HL-60 (cell line): ENCODE data around the gene MAP3K20.

Source experiments
- DNase-seq, 2 experiments: peaks; one replicate each; pipeline ENCODE4 v3.0.0-alpha.2; 2010 to 2020; ENCODE audit warnings: low read depth in 1 of 2, low spot score in 1 of 2
- H3K27ac ChIP-seq: fragments of 250-450 bp; sonication (Bioruptor Pico); replicated peaks from 2 replicates; pipeline ENCODE4 v1.5.1; 2020; ENCODE audit warnings: mild to moderate bottlenecking, moderate library complexity
- H3K27me3 ChIP-seq: fragments of 250-450 bp; sonication (Bioruptor Pico); 2 replicates; pipeline ENCODE4 v1.5.1; 2021; ENCODE audit warnings: mild to moderate bottlenecking, moderate library complexity; ENCODE audit not compliant: insufficient read depth, poor library complexity, severe bottlenecking
- H3K4me3 ChIP-seq: replicated peaks from 2 replicates; pipeline ENCODE4 v1.5.1; 2011; ENCODE audit warnings: mild to moderate bottlenecking, control low read depth, low read length; ENCODE audit not compliant: insufficient read depth
- CTCF ChIP-seq: IDR thresholded peaks from one replicate; pipeline ENCODE4 v1.5.1; 2011; ENCODE audit warnings: low read length, control low read depth, inconsistent platforms; ENCODE audit not compliant: insufficient read depth
- GABPA ChIP-seq: IDR thresholded peaks from 2 replicates; pipeline ENCODE4 v1.6.1; 2012; ENCODE audit warnings: low read depth
- POLR2AphosphoS5 ChIP-seq: IDR thresholded peaks from 2 replicates; pipeline ENCODE4 v1.6.1; 2012; ENCODE audit warnings: low read depth
- REST ChIP-seq: IDR thresholded peaks from 2 replicates; pipeline ENCODE4 v1.6.1; 2012; ENCODE audit warnings: low read depth; ENCODE audit not compliant: insufficient replicate concordance
- SPI1 ChIP-seq: IDR thresholded peaks from 2 replicates; pipeline ENCODE4 v1.6.1; 2012; ENCODE audit warnings: low read depth, mild to moderate bottlenecking, borderline replicate concordance

Gene MAP3K20

GRCh38 chr2:173223871-173224270 is 148.2 kb downstream of the MAP3K20 start:
- DNase-seq = no peak
- H3K27ac ChIP-seq = no peak overlapping the region
- H3K4me3 ChIP-seq = no peak overlapping the region
- no peaks in the 10 kb centered on the region for H3K27me3 ChIP-seq
- TF ChIP-seq CTCF (no peak), SPI1 (no peak), GABPA (no peak), POLR2AphosphoS5 (no peak), REST (no peak)

- Histone ChIP-seq H3K27me3 (no peaks in the 10 kb centered on the region), H3K4me3 (no peak overlapping the region), H3K27ac (no peak overlapping the region)
- DNase-seq = no peak
- no peak for TF ChIP-seq SPI1
- TF ChIP-seq CTCF = no peak
- no peak for TF ChIP-seq POLR2AphosphoS5
- TF ChIP-seq REST = no peak
- TF ChIP-seq GABPA = no peak
Measured at GRCh38 chr2:173226899-173227698, 151.5 kb downstream of the MAP3K20 start.

- no peak overlapping the region for H3K4me3 ChIP-seq
- no peak overlapping the region for H3K27ac ChIP-seq
- no peaks in the 10 kb centered on the region for H3K27me3 ChIP-seq
- no peak for DNase-seq
- TF ChIP-seq GABPA (no peak), SPI1 (no peak), POLR2AphosphoS5 (no peak), REST (no peak), CTCF (no peak)
Measured at GRCh38 chr2:173229086-173229485, 153.4 kb downstream of the MAP3K20 start.
